Central memory CD8-positive, alpha-beta T cell (primary cell): ENCODE measurements around the gene CELF4.

Experiments
- ATAC-seq: fragments of 150-1000 bp; cut with Tn5 transposase; replicated peaks from 2 replicates; pipeline ENCODE4 v1.10.0; 2022; ENCODE audit warnings: mild to moderate bottlenecking, moderate FRiP score, moderate number of reproducible peaks; ENCODE audit not compliant: poor library complexity, severe bottlenecking; ENCODE audit errors: extremely low read depth
- DNase-seq, 2 donors: peaks; one replicate each; pipeline ENCODE4 v3.0.0; 2021; ENCODE audit warnings: low spot score in 2 of 2
- H3K27ac Mint-ChIP-seq: one replicate; pipeline ENCODE4 v1.8.0; 2022; ENCODE audit warnings: low read depth, mild to moderate bottlenecking, moderate library complexity, mixed read lengths
- H3K27me3 Mint-ChIP-seq: one replicate; pipeline ENCODE4 v1.8.0; 2022; ENCODE audit warnings: mixed read lengths
- H3K36me3 Mint-ChIP-seq: one replicate; pipeline ENCODE4 v1.8.0; 2022; ENCODE audit warnings: mild to moderate bottlenecking, moderate library complexity, mixed read lengths; ENCODE audit not compliant: insufficient read depth
- H3K4me1 Mint-ChIP-seq: one replicate; pipeline ENCODE4 v1.8.0; 2022; ENCODE audit warnings: mixed read lengths
- H3K4me3 Mint-ChIP-seq: one replicate; pipeline ENCODE4 v1.8.0; 2022; ENCODE audit warnings: mild to moderate bottlenecking, moderate library complexity, mixed read lengths
- H3K9me3 Mint-ChIP-seq: one replicate; pipeline ENCODE4 v1.8.0; 2022; ENCODE audit warnings: mixed read lengths

Gene CELF4

GRCh38 chr18:37298816-37299215, 266.8 kb downstream of the CELF4 start:
- H3K27me3 Mint-ChIP-seq, result peaks cover 19% of the 10 kb centered on the region
- no peak overlapping the region for H3K27ac Mint-ChIP-seq
- DNase-seq, result no peak
- no peak for ATAC-seq
- H3K36me3 Mint-ChIP-seq, result no peaks in the 10 kb centered on the region
- H3K4me1 Mint-ChIP-seq, result peaks cover 6% of the 10 kb centered on the region
- H3K9me3 Mint-ChIP-seq, result no peaks in the 10 kb centered on the region
- no peak overlapping the region for H3K4me3 Mint-ChIP-seq

GRCh38 chr18:37297106-37297505, 268.5 kb downstream of the CELF4 start:
- ATAC-seq (no peak), DNase-seq (no peak)
- no peaks in the 10 kb centered on the region for H3K36me3 Mint-ChIP-seq
- H3K4me1 Mint-ChIP-seq, result peaks cover 6% of the 10 kb centered on the region
- no peak overlapping the region for H3K27ac Mint-ChIP-seq
- H3K9me3 Mint-ChIP-seq, result no peaks in the 10 kb centered on the region
- H3K4me3 Mint-ChIP-seq, result no peak overlapping the region
- peaks cover 30% of the 10 kb centered on the region for H3K27me3 Mint-ChIP-seq

- H3K9me3 Mint-ChIP-seq, result no peaks in the 10 kb centered on the region
- peaks cover 5% of the 10 kb centered on the region for H3K4me1 Mint-ChIP-seq
- ATAC-seq (no peak), DNase-seq (no peak)
- no peak overlapping the region for H3K4me3 Mint-ChIP-seq
- no peaks in the 10 kb centered on the region for H3K36me3 Mint-ChIP-seq
- H3K27ac Mint-ChIP-seq, result no peak overlapping the region
- peaks cover 24% of the 10 kb centered on the region for H3K27me3 Mint-ChIP-seq
These were observed 270.6 kb downstream of the CELF4 start for GRCh38 chr18:37294951-37295350.

- Mint-ChIP-seq H3K4me3 (no peak overlapping the region), H3K4me1 (no peaks in the 10 kb centered on the region), H3K36me3 (no peaks in the 10 kb centered on the region), H3K27ac (no peak overlapping the region), H3K27me3 (peaks cover 19% of the 10 kb centered on the region), H3K9me3 (no peaks in the 10 kb centered on the region)
- DNase-seq (no peak), ATAC-seq (no peak)
These were observed 272.2 kb downstream of the CELF4 start for GRCh38 chr18:37293359-37293758.

- no peak overlapping the region for H3K27ac Mint-ChIP-seq
- peaks cover 14% of the 10 kb centered on the region for H3K27me3 Mint-ChIP-seq
- no peaks in the 10 kb centered on the region for H3K4me1 Mint-ChIP-seq
- no peaks in the 10 kb centered on the region for H3K9me3 Mint-ChIP-seq
- no peak for ATAC-seq
- DNase-seq, result no peak
- H3K4me3 Mint-ChIP-seq, result no peak overlapping the region
- no peaks in the 10 kb centered on the region for H3K36me3 Mint-ChIP-seq
These were observed 276.2 kb downstream of the CELF4 start for GRCh38 chr18:37289423-37289822.

- no peak overlapping the region for H3K27ac Mint-ChIP-seq
These were observed 278.0 kb downstream of the CELF4 start for GRCh38 chr18:37287601-37288000.

GRCh38 chr18:37286801-37287200, 278.8 kb downstream of the CELF4 start:
- DNase-seq (no peak), ATAC-seq (no peak)
- Mint-ChIP-seq H3K9me3 (no peaks in the 10 kb centered on the region), H3K4me1 (no peaks in the 10 kb centered on the region), H3K36me3 (no peaks in the 10 kb centered on the region), H3K27me3 (no peaks in the 10 kb centered on the region), H3K27ac (no peak overlapping the region), H3K4me3 (no peak overlapping the region)

More at GRCh38 chr18:37287601-37288000, 278.0 kb downstream of the CELF4 start:
- DNase-seq, result no peak
- H3K27me3 Mint-ChIP-seq, result no peaks in the 10 kb centered on the region
- H3K4me1 Mint-ChIP-seq, result no peaks in the 10 kb centered on the region
- ATAC-seq, result no peak
- no peaks in the 10 kb centered on the region for H3K9me3 Mint-ChIP-seq
- H3K4me3 Mint-ChIP-seq, result no peak overlapping the region
- no peaks in the 10 kb centered on the region for H3K36me3 Mint-ChIP-seq

GRCh38 chr18:37285825-37286224, 279.8 kb downstream of the CELF4 start:
- H3K4me1 Mint-ChIP-seq, result no peaks in the 10 kb centered on the region
- H3K27me3 Mint-ChIP-seq, result no peaks in the 10 kb centered on the region
- DNase-seq (no peak), ATAC-seq (no peak)
- H3K36me3 Mint-ChIP-seq, result no peaks in the 10 kb centered on the region
- H3K27ac Mint-ChIP-seq, result no peak overlapping the region
- H3K9me3 Mint-ChIP-seq, result no peaks in the 10 kb centered on the region
- no peak overlapping the region for H3K4me3 Mint-ChIP-seq

GRCh38 chr18:37284260-37284659, 281.3 kb downstream of the CELF4 start:
- no peaks in the 10 kb centered on the region for H3K9me3 Mint-ChIP-seq
- H3K27me3 Mint-ChIP-seq, result no peaks in the 10 kb centered on the region
- no peak overlapping the region for H3K27ac Mint-ChIP-seq
- H3K4me1 Mint-ChIP-seq, result no peaks in the 10 kb centered on the region
- no peak for DNase-seq
- H3K36me3 Mint-ChIP-seq, result no peaks in the 10 kb centered on the region
- no peak for ATAC-seq
- H3K4me3 Mint-ChIP-seq, result no peak overlapping the region

- no peak overlapping the region for H3K27ac Mint-ChIP-seq
- no peaks in the 10 kb centered on the region for H3K4me1 Mint-ChIP-seq
- H3K9me3 Mint-ChIP-seq, result no peaks in the 10 kb centered on the region
- H3K4me3 Mint-ChIP-seq, result no peak overlapping the region
- no peak for DNase-seq
- peaks cover 16% of the 10 kb centered on the region for H3K27me3 Mint-ChIP-seq
- no peaks in the 10 kb centered on the region for H3K36me3 Mint-ChIP-seq
- ATAC-seq, result peak; percentile 7
These were observed 283.1 kb downstream of the CELF4 start for GRCh38 chr18:37282386-37283037.

GRCh38 chr18:37280701-37281393, 284.8 kb downstream of the CELF4 start:
- no peaks in the 10 kb centered on the region for H3K36me3 Mint-ChIP-seq
- H3K4me1 Mint-ChIP-seq, result no peaks in the 10 kb centered on the region
- DNase-seq (no peak), ATAC-seq (no peak)
- H3K27ac Mint-ChIP-seq, result no peak overlapping the region
- H3K27me3 Mint-ChIP-seq, result peaks cover 29% of the 10 kb centered on the region
- H3K9me3 Mint-ChIP-seq, result no peaks in the 10 kb centered on the region
- no peak overlapping the region for H3K4me3 Mint-ChIP-seq

GRCh38 chr18:37277804-37278203, 287.8 kb downstream of the CELF4 start:
- no peaks in the 10 kb centered on the region for H3K9me3 Mint-ChIP-seq
- H3K27ac Mint-ChIP-seq, result no peak overlapping the region
- peaks cover 48% of the 10 kb centered on the region for H3K27me3 Mint-ChIP-seq
- no peaks in the 10 kb centered on the region for H3K4me1 Mint-ChIP-seq
- H3K36me3 Mint-ChIP-seq, result no peaks in the 10 kb centered on the region
- DNase-seq, result no peak
- no peak overlapping the region for H3K4me3 Mint-ChIP-seq
- no peak for ATAC-seq

GRCh38 chr18:37276111-37276890, 289.3 kb downstream of the CELF4 start:
- no peak for DNase-seq
- no peak for ATAC-seq
- H3K27me3 Mint-ChIP-seq, result peaks cover 50% of the 10 kb centered on the region
- no peak overlapping the region for H3K4me3 Mint-ChIP-seq
- no peaks in the 10 kb centered on the region for H3K4me1 Mint-ChIP-seq
- peaks cover 5% of the 10 kb centered on the region for H3K9me3 Mint-ChIP-seq
- H3K27ac Mint-ChIP-seq, result no peak overlapping the region
- H3K36me3 Mint-ChIP-seq, result no peaks in the 10 kb centered on the region
